ENCODE measurements around the gene ALOX5.
A peak's percentile ranks its signal among the peaks of the same experiment; 100 is the strongest.
"Not testable (repeated sequence)": the region's sequence is repeated elsewhere in the genome, so short reads cannot be mapped to it uniquely, and the experiment has no call there.

The ALOX5 gene
- long read RNA-seq, transcript ALOX5-201 (14 exons, 2,506 nt), result major isoform, 33 of 72 reads
- long read RNA-seq, partial matches to known transcripts, result 17 of 72 reads
- long read RNA-seq, other reads (novel, unspliced or antisense), result 21 of 72 reads

GRCh38 chr10:45373576-45374349 is at the start of gene ALOX5:
ALOX5 (plus strand) TSS chr10:45374216; CDS start chr10:45374280, 64 bp downstream.
- Histone ChIP-seq H3K4me3 (replicated peaks; ENCODE audit: insufficient read depth, low read length) (peak within 1 kb of the TSS; percentile 67), H3K27ac (replicated peaks) (peak within 1 kb of the TSS; percentile 72), H3K27me3 (ENCODE audit: insufficient read depth, poor library complexity, severe bottlenecking) (no peaks in the 10 kb centered on the region)
- TF ChIP-seq GABPA (IDR thresholded peaks at IDR 0.05; ENCODE audit: low read depth) (no peak), POLR2AphosphoS5 (IDR thresholded peaks at IDR 0.05; ENCODE audit: low read depth) (0 out of 2 replicates have a peak, but pooled peaks have one; percentile 16)
- DNase-seq (ENCODE audit: low read depth in 1 of 2, low spot score in 1 of 2), result peak in 1 of 2 experiments; percentile 67

- DNase-seq (ENCODE audit: low read depth in 1 of 2, low spot score in 1 of 2), result no peak
- TF ChIP-seq REST (IDR thresholded peaks at IDR 0.05; ENCODE audit: insufficient replicate concordance, low read depth), result no peak
- no peak for TF ChIP-seq GABPA (IDR thresholded peaks at IDR 0.05; ENCODE audit: low read depth)
- no peak for TF ChIP-seq POLR2AphosphoS5 (IDR thresholded peaks at IDR 0.05; ENCODE audit: low read depth)
- no peak for TF ChIP-seq SPI1 (IDR thresholded peaks at IDR 0.05; ENCODE audit: borderline replicate concordance, low read depth)
- no peak for TF ChIP-seq CTCF (IDR thresholded peaks at IDR 0.05; ENCODE audit: insufficient read depth, low read length)
- H3K27ac ChIP-seq (replicated peaks), result no peak overlapping the region
- H3K4me3 ChIP-seq (replicated peaks; ENCODE audit: insufficient read depth, low read length), result no peak overlapping the region
- H3K27me3 ChIP-seq (ENCODE audit: insufficient read depth, poor library complexity, severe bottlenecking), result no peaks in the 10 kb centered on the region
These were observed 48.9 kb upstream of the ALOX5 start for GRCh38 chr10:45325116-45325515.

- DNase-seq (ENCODE audit: low read depth in 1 of 2, low spot score in 1 of 2); H3K4me3 ChIP-seq (replicated peaks; ENCODE audit: insufficient read depth, low read length); H3K27me3 ChIP-seq (ENCODE audit: insufficient read depth, poor library complexity, severe bottlenecking); H3K27ac ChIP-seq (replicated peaks): not testable (repeated sequence)
These were observed 47.2 kb upstream of the ALOX5 start for GRCh38 chr10:45326864-45327263.

- not testable (repeated sequence) for H3K27ac ChIP-seq (replicated peaks); DNase-seq (ENCODE audit: low read depth in 1 of 2, low spot score in 1 of 2); H3K27me3 ChIP-seq (ENCODE audit: insufficient read depth, poor library complexity, severe bottlenecking); H3K4me3 ChIP-seq (replicated peaks; ENCODE audit: insufficient read depth, low read length)
These were observed 42.2 kb upstream of the ALOX5 start for GRCh38 chr10:45331824-45332223.

GRCh38 chr10:45339894-45340293 is 34.1 kb upstream of the ALOX5 start:
- TF ChIP-seq REST (IDR thresholded peaks at IDR 0.05; ENCODE audit: insufficient replicate concordance, low read depth), result no peak
- no peak for TF ChIP-seq POLR2AphosphoS5 (IDR thresholded peaks at IDR 0.05; ENCODE audit: low read depth)
- TF ChIP-seq CTCF (IDR thresholded peaks at IDR 0.05; ENCODE audit: insufficient read depth, low read length), result no peak
- TF ChIP-seq SPI1 (IDR thresholded peaks at IDR 0.05; ENCODE audit: borderline replicate concordance, low read depth), result no peak
- TF ChIP-seq GABPA (IDR thresholded peaks at IDR 0.05; ENCODE audit: low read depth), result no peak
- Histone ChIP-seq H3K4me3 (replicated peaks; ENCODE audit: insufficient read depth, low read length) (no peak overlapping the region), H3K27me3 (ENCODE audit: insufficient read depth, poor library complexity, severe bottlenecking) (no peaks in the 10 kb centered on the region), H3K27ac (replicated peaks) (no peak overlapping the region)
- no peak for DNase-seq (ENCODE audit: low read depth in 1 of 2, low spot score in 1 of 2)

- not testable (repeated sequence) for H3K27me3 ChIP-seq (ENCODE audit: insufficient read depth, poor library complexity, severe bottlenecking); H3K27ac ChIP-seq (replicated peaks); H3K4me3 ChIP-seq (replicated peaks; ENCODE audit: insufficient read depth, low read length); DNase-seq (ENCODE audit: low read depth in 1 of 2, low spot score in 1 of 2)
These were observed 33.6 kb upstream of the ALOX5 start for GRCh38 chr10:45340420-45340819.

GRCh38 chr10:45346652-45347335 is 27.2 kb upstream of the ALOX5 start:
- H3K4me3 ChIP-seq (replicated peaks; ENCODE audit: insufficient read depth, low read length); H3K27me3 ChIP-seq (ENCODE audit: insufficient read depth, poor library complexity, severe bottlenecking); DNase-seq (ENCODE audit: low read depth in 1 of 2, low spot score in 1 of 2); H3K27ac ChIP-seq (replicated peaks): not testable (repeated sequence)

GRCh38 chr10:45347464-45347863 is 26.6 kb upstream of the ALOX5 start:
- not testable (repeated sequence) for H3K4me3 ChIP-seq (replicated peaks; ENCODE audit: insufficient read depth, low read length); H3K27ac ChIP-seq (replicated peaks); DNase-seq (ENCODE audit: low read depth in 1 of 2, low spot score in 1 of 2); H3K27me3 ChIP-seq (ENCODE audit: insufficient read depth, poor library complexity, severe bottlenecking)
